H1 (cell line): ENCODE measurements around the gene BTBD9. TPM values are rescaled to one million over a fixed set of nuclear protein-coding genes. Genes with fewer than 3 reads are reported as not detected.

ENCODE experiments used
- CTCF ChIA-PET: fragments of 300-600 bp; sonication (Branson Sonifier 250); formaldehyde crosslinking; loops from one replicate; lab custom pipeline; 2021; ENCODE audit not compliant: partially characterized antibody; lab: Charles Lee
- POLR2A ChIA-PET: fragments of 300-600 bp; sonication (Branson Sonifier 250); formaldehyde crosslinking; loops from one replicate; lab custom pipeline; 2021; ENCODE audit warnings: inconsistent platforms; ENCODE audit not compliant: partially characterized antibody; lab: Charles Lee
- DNase-seq, 2 experiments: peaks; one replicate each; pipeline versions ENCODE4 v3.0.0 to v3.0.0-alpha.2; 2010 to 2022; ENCODE audit warnings: low spot score in 2 of 2, low read depth in 1 of 2, mixed read lengths in 1 of 2
- FAIRE-seq: peaks from 2 replicates; lab custom pipeline; 2011; peaks lifted over from hg19 to GRCh38; lab: Jason Lieb, UNC
- H2AFZ ChIP-seq: 2 replicates; pipeline ENCODE4 v1.8.1; 2012; ENCODE audit warnings: low read length, inconsistent platforms
- H2AK5ac ChIP-seq: 2 replicates; pipeline ENCODE4 v1.6.1; 2013; ENCODE audit warnings: low read depth, low read length
- H2BK120ac ChIP-seq: replicated peaks from 2 replicates; pipeline ENCODE3; 2013; ENCODE audit warnings: low read depth, low read length, inconsistent platforms
- H2BK12ac ChIP-seq: 2 replicates; pipeline ENCODE4 v1.6.1; 2013; ENCODE audit warnings: low read depth, low read length
- H2BK15ac ChIP-seq: 2 replicates; pipeline ENCODE4 v1.6.1; 2013; ENCODE audit warnings: low read length
- H2BK20ac ChIP-seq: 2 replicates; pipeline ENCODE4 v1.6.1; 2013; ENCODE audit warnings: low read length
- H2BK5ac ChIP-seq: 2 replicates; pipeline ENCODE4 v1.6.1; 2013; ENCODE audit warnings: low read depth, low read length
- H3K14ac ChIP-seq: 2 replicates; pipeline ENCODE4 v1.6.1; 2013; ENCODE audit warnings: inconsistent platforms; ENCODE audit not compliant: insufficient read length
- H3K18ac ChIP-seq: 2 replicates; pipeline ENCODE4 v1.6.1; 2013; ENCODE audit warnings: low read length; ENCODE audit errors: extremely low read depth
- H3K23ac ChIP-seq: 2 replicates; pipeline ENCODE4 v1.6.1; 2013; ENCODE audit warnings: inconsistent platforms; ENCODE audit not compliant: insufficient read length
- H3K23me2 ChIP-seq: 2 replicates; pipeline ENCODE4 v1.6.1; 2013; ENCODE audit warnings: low read depth, low read length
- H3K27ac ChIP-seq: 2 replicates; pipeline ENCODE4 v1.6.1; 2011; ENCODE audit warnings: low read depth, low read length, inconsistent platforms
- H3K27me3 ChIP-seq, 4 experiments: replicated peaks in 1 of 4; 1 replicate in 1 of 4; 2 replicates in 3 of 4; pipeline versions ENCODE4 v1.6.1 to v1.8.1; 2011 to 2013; ENCODE audit warnings: low read length in 3 of 4, mild to moderate bottlenecking in 3 of 4, inconsistent platforms in 2 of 4, mixed read lengths in 2 of 4, moderate library complexity in 1 of 4; ENCODE audit not compliant: control insufficient read depth in 3 of 4, insufficient read depth in 3 of 4; ENCODE audit errors: extremely low read depth in 1 of 4
- H3K36me3 ChIP-seq, 4 experiments: 2 replicates each; pipeline versions ENCODE4 v1.6.1 to v1.8.1; 2011 to 2013; ENCODE audit warnings: mild to moderate bottlenecking in 4 of 4, low read length in 3 of 4, moderate library complexity in 2 of 4, control low read depth in 1 of 4, inconsistent platforms in 1 of 4; ENCODE audit not compliant: insufficient read depth in 4 of 4, control insufficient read depth in 2 of 4
- H3K4ac ChIP-seq: replicated peaks from 2 replicates; pipeline ENCODE3; 2013; ENCODE audit warnings: low read length, low read depth, mixed read lengths, inconsistent platforms; ENCODE audit not compliant: insufficient read length
- H3K4me1 ChIP-seq, 4 experiments: replicated peaks in 1 of 4; 1 replicate in 1 of 4; 2 replicates in 3 of 4; pipeline versions ENCODE4 v1.6.1 to v1.8.1; 2011 to 2013; ENCODE audit warnings: low read length in 3 of 4, inconsistent platforms in 2 of 4, mixed read lengths in 1 of 4; ENCODE audit not compliant: insufficient read depth in 4 of 4, control insufficient read depth in 3 of 4
- H3K4me2 ChIP-seq, 2 experiments: 2 replicates each; pipeline versions ENCODE4 v1.6.1 to v1.8.1; 2011 to 2013; ENCODE audit warnings: low read depth in 2 of 2, low read length in 2 of 2, control low read depth in 1 of 2, inconsistent platforms in 1 of 2, mild to moderate bottlenecking in 1 of 2; ENCODE audit not compliant: insufficient read depth in 1 of 2
- H3K4me3 ChIP-seq, 4 experiments: fragments of 200-600, 300-600 bp in 1 of 4; sonication (generic), shearing (Covaris generic), sonication (Bioruptor Twin) in 1 of 4; 2 replicates each; pipeline versions ENCODE4 v1.5.1 to v1.8.1; 2011 to 2016; ENCODE audit warnings: low read length in 4 of 4, low read depth in 3 of 4, control low read depth in 2 of 4, inconsistent platforms in 2 of 4, mild to moderate bottlenecking in 2 of 4, mixed read lengths in 1 of 4, moderate library complexity in 1 of 4; ENCODE audit not compliant: insufficient read depth in 2 of 4; ENCODE audit errors: extremely low read depth in 1 of 4
- H3K56ac ChIP-seq: replicated peaks from 2 replicates; pipeline ENCODE3; 2013; ENCODE audit warnings: low read depth, mild to moderate bottlenecking, mixed read lengths, low read length, inconsistent platforms; ENCODE audit not compliant: insufficient read length
- H3K79me1 ChIP-seq: 2 replicates; pipeline ENCODE4 v1.6.1; 2013; ENCODE audit warnings: low read depth, low read length, control low read depth
- H3K79me2 ChIP-seq, 2 experiments: 2 replicates each; pipeline versions ENCODE4 v1.6.1 to v1.8.1; 2012 to 2013; ENCODE audit warnings: low read length in 2 of 2, mild to moderate bottlenecking in 2 of 2, inconsistent platforms in 1 of 2; ENCODE audit not compliant: insufficient read depth in 2 of 2, control insufficient read depth in 1 of 2
- H3K9ac ChIP-seq, 4 experiments: replicated peaks in 1 of 4; 1 replicate in 1 of 4; 2 replicates in 3 of 4; pipeline versions ENCODE4 v1.6.1 to v1.8.1; 2011 to 2013; ENCODE audit warnings: low read depth in 3 of 4, low read length in 3 of 4, control low read depth in 2 of 4, mild to moderate bottlenecking in 2 of 4, moderate library complexity in 2 of 4, inconsistent platforms in 1 of 4; ENCODE audit errors: extremely low read depth in 1 of 4
- H3K9me3 ChIP-seq, 2 experiments: 2 replicates each; pipeline versions ENCODE4 v1.6.1 to v1.8.1; 2012 to 2013; ENCODE audit warnings: mild to moderate bottlenecking in 2 of 2, moderate library complexity in 2 of 2, control low read depth in 1 of 2, inconsistent platforms in 1 of 2, low read depth in 1 of 2, low read length in 1 of 2, mixed read lengths in 1 of 2; ENCODE audit not compliant: insufficient read depth in 2 of 2
- H4K20me1 ChIP-seq, 2 experiments: replicated peaks in 1 of 2; 2 replicates each; pipeline versions ENCODE3 to v1.8.1; 2011 to 2013; ENCODE audit warnings: inconsistent platforms in 2 of 2, low read length in 2 of 2, mild to moderate bottlenecking in 1 of 2; ENCODE audit not compliant: insufficient read depth in 2 of 2, control insufficient read depth in 1 of 2
- H4K5ac ChIP-seq: 2 replicates; pipeline ENCODE4 v1.6.1; 2013; ENCODE audit warnings: low read length, low read depth, mixed read lengths, inconsistent platforms; ENCODE audit not compliant: insufficient read length
- H4K8ac ChIP-seq: 2 replicates; pipeline ENCODE4 v1.8.0; 2013; ENCODE audit warnings: mild to moderate bottlenecking, moderate library complexity, low read length, inconsistent platforms; ENCODE audit not compliant: insufficient read depth; ENCODE audit errors: extremely low read depth
- H4K91ac ChIP-seq: replicated peaks from 2 replicates; pipeline ENCODE3; 2013; ENCODE audit warnings: low read length, mixed read lengths, inconsistent platforms; ENCODE audit not compliant: insufficient read length
- polyA plus RNA-seq, 7 experiments: library from polyadenylated mRNA; depleted of rRNA in 3 of 7; stranded (reverse) in 5 of 7; unstranded in 2 of 7; fragments of >200 nt in 5 of 7; fragments of 200-250 nt in 2 of 7; gene quantifications; 1 replicate in 5 of 7; 2 replicates in 1 of 7; 4 replicates in 1 of 7; pipeline versions ENCODE4 v1.2.1 to v1.2.3, GENCODE V29; 2011 to 2013; ENCODE audit warnings: missing spikeins in 2 of 7, mixed read lengths in 2 of 7
- total RNA-seq: library from RNA; stranded (reverse); fragmentation: NEBNext Ultra II Directional; extraction: Animal tissue kit (Norgen Biotek cat#: 25700); gene quantifications from 2 replicates; pipeline ENCODE4 v1.2.1, GENCODE V29; 2021

The BTBD9 gene
- total and polyA plus RNA-seq, 2 of the 8 experiments (the other 6 are each of a cell fraction or from before 2014, with no cell fraction given) = 0.92 to 4.1 TPM

DNA sequence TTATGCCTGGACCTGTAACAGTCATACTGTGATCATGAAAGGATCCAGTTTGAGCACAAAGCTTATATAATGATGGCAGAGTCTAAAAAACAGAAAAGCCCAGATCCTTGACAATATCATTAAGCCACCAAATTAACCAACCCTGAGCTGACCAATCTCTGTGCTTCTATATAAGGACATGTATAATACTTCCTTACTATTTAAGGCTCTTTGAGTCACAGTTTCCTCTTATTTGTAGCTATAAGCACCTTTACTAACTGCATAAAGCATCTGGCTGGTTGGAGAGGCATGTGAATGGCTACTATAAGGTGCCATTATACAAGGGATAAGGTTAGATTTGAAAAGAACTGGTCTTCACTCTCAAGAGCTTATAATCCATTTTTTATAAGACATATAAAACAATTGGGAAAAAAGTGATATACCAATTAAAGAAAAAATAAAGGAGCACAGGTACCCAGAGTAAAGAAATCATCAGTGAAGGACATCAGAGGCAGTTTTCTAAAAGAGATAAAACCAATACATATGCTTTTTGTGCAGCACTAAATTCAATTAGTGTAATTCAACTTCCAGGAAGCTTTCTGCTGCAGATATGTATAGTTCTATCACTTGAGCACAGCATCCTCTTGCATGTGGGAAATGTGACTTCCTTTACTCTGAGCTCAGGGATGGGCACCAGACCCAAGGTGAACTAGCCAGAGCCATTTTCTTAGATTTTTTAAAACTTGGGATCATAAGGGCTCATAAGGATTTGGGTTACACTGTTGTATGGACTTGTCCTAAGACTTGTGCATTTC, 121.0 kb downstream of the BTBD9 start:
- ChIA-PET CTCF (interaction anchor here (0.9 to 1.5 kb wide), 4 partner anchors 8 to 334 kb away, joined by 3 to 4 read pairs (median 4); no protein-coding TSS in a partner anchor), POLR2A (interaction anchor here (0.6 to 1.5 kb wide), 2 partner anchors 9 to 1089 kb away, joined by 3 to 7 read pairs; no protein-coding TSS in a partner anchor)
- Histone ChIP-seq H3K14ac (no peak overlapping the region), H3K9ac (no peak overlapping the region), H3K56ac (no peak overlapping the region), H2BK20ac (no peak overlapping the region), H3K4me2 (no peak overlapping the region), H3K4ac (no peak overlapping the region), H3K4me3 (no peak overlapping the region), H4K91ac (no peak overlapping the region), H2AK5ac (no peak overlapping the region), H2BK15ac (no peak overlapping the region), H3K36me3 (no peaks in the 10 kb centered on the region), H3K27me3 (no peaks in the 10 kb centered on the region; a peak in 1 of 7 replicates), H3K18ac (no peak overlapping the region), H3K23ac (no peak overlapping the region), H3K23me2 (no peaks in the 10 kb centered on the region), H2BK120ac (no peak overlapping the region), H2BK12ac (no peak overlapping the region), H4K8ac (no peak overlapping the region), H2AFZ (no peak overlapping the region), H3K4me1 (no peaks in the 10 kb centered on the region), H3K9me3 (no peaks in the 10 kb centered on the region), H4K5ac (no peak overlapping the region), H4K20me1 (no peaks in the 10 kb centered on the region), H2BK5ac (no peak overlapping the region), H3K79me1 (no peaks in the 10 kb centered on the region), H3K27ac (no peak overlapping the region), H3K79me2 (no peaks in the 10 kb centered on the region)
- DNase-seq (no peak), FAIRE-seq (no peak)
